GM19452 (cell line): ENCODE results near the gene ACIN1.

Experiments used
- ATAC-seq: cut with Tn5 transposase; IDR thresholded peaks from one replicate; pipeline ENCODE4 v1.9.1; 2021; ENCODE audit not compliant: unreplicated experiment

ACIN1 gene, protein sequence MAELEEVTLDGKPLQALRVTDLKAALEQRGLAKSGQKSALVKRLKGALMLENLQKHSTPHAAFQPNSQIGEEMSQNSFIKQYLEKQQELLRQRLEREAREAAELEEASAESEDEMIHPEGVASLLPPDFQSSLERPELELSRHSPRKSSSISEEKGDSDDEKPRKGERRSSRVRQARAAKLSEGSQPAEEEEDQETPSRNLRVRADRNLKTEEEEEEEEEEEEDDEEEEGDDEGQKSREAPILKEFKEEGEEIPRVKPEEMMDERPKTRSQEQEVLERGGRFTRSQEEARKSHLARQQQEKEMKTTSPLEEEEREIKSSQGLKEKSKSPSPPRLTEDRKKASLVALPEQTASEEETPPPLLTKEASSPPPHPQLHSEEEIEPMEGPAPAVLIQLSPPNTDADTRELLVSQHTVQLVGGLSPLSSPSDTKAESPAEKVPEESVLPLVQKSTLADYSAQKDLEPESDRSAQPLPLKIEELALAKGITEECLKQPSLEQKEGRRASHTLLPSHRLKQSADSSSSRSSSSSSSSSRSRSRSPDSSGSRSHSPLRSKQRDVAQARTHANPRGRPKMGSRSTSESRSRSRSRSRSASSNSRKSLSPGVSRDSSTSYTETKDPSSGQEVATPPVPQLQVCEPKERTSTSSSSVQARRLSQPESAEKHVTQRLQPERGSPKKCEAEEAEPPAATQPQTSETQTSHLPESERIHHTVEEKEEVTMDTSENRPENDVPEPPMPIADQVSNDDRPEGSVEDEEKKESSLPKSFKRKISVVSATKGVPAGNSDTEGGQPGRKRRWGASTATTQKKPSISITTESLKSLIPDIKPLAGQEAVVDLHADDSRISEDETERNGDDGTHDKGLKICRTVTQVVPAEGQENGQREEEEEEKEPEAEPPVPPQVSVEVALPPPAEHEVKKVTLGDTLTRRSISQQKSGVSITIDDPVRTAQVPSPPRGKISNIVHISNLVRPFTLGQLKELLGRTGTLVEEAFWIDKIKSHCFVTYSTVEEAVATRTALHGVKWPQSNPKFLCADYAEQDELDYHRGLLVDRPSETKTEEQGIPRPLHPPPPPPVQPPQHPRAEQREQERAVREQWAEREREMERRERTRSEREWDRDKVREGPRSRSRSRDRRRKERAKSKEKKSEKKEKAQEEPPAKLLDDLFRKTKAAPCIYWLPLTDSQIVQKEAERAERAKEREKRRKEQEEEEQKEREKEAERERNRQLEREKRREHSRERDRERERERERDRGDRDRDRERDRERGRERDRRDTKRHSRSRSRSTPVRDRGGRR

DNA sequence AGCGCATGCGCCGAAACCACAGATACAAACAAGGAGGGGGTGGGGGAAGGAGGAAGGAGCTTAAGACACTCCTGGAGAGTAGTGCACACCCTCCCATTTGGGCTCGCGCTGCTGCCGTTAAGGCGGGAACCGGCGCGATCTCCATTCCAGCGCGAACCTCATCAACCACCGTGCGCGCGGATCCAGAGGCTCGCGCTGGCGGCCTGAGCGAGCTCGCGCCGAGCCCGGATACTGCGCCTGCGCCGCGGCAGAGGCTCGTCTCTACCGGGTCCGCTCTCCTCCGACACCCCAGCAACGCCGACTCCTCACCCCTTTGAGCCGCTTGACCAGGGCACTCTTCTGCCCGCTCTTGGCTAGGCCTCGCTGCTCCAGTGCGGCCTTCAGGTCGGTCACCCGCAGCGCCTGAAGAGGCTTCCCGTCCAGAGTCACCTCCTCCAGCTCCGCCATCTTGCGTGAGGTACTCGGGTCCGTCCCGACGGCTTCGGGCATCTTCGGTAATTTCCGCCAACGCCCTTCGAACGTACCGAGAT lies at the start of gene ACIN1:
Gene ACIN1, minus strand, starts transcription at position 471 of the 530 bp plus-strand sequence. Its CDS starts 24 bp downstream, at position 447.
- ATAC-seq = peak; percentile 37

DNA sequence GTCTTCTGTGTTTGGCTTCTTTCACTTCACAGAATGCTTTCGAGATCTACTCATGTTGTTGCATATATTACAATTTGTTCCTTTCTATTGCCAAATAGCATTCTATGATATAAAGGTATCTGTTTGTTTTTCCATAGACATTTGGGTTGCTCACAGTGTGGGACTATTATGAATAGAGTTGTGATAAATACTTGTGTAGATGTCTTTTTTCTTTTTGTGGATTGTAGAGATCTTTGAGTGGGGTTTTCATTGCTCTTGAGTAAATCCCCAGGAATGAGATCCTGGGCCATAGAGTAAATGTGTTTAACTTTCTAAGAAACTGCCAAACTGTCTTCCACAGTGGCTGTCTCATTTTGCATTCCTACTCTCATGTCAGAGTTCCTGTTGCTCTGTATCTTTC lies 49.0 kb upstream of the ACIN1 start:
- no peak for ATAC-seq

GRCh38 chr14:23142826-23143225 lies 47.9 kb upstream of the ACIN1 start:
- no peak for ATAC-seq

- no peak for ATAC-seq
These were observed 46.9 kb upstream of the ACIN1 start for GRCh38 chr14:23141706-23142444.

- no peak for ATAC-seq
These were observed 45.4 kb upstream of the ACIN1 start for GRCh38 chr14:23140371-23140770.

- ATAC-seq = no peak
These were observed 44.9 kb upstream of the ACIN1 start for GRCh38 chr14:23139874-23140273.

DNA sequence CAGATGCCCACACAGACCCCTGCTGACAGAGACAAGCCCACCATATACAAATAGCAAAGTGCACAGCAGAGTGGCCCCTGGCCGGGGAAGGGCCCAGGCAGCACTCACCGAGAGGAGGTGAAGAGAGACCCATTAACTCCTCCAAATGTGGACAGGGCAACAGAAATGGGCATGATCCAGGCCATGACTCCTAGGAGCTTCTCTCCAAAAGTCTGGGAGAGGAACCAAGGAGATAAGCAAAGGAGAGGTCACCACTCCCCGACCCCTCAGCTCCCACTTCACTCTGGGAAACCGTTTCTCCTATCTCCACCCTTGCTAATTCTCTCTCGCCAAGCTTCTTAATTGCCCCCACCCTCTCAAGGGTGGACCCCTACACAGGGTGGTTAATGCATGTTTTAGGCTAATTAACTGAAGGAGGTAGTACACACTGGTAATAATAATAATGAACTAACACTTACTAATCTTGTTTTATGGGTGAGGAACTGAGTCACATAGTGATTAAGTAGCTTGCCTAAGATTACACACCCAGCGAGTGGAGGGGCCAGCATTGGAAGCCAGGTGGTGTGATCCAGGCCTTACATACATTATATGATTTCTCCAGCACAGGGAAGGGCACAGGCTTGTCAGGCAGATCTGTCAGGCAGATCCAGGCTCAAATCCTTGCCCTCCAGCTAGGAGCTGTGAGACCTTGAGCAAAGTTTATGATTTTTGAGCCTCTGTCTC lies 43.0 kb upstream of the ACIN1 start:
- no peak for ATAC-seq

DNA sequence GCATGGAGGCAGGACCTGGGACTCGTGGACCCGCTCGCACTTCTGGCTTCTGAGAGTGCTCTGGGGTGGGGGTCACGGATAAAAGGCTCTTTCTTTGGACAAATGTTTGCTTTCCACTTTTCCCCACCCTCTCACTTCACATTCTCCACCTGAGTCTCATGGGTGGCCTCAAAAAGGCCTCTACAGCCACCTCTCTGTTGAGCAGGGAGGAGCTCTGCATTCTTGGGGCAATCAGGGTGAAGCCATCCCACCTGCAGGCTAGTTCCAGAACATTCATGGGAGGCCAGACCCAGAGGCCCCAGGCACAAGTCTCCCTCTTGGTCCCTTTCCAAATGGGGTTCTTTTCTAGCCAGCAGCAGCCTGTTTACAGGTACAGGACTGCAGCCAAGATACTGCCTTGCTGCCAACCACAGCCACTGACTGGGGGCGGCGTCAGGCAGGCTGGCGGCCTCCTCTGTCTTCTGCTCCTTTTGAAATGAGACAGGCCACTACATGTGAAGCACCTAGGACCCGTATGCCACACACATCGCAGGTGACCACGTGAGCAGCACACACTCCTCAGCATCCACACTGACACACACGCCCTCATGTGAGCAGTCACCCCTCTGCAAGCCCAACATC lies 42.4 kb upstream of the ACIN1 start:
- no peak for ATAC-seq

DNA sequence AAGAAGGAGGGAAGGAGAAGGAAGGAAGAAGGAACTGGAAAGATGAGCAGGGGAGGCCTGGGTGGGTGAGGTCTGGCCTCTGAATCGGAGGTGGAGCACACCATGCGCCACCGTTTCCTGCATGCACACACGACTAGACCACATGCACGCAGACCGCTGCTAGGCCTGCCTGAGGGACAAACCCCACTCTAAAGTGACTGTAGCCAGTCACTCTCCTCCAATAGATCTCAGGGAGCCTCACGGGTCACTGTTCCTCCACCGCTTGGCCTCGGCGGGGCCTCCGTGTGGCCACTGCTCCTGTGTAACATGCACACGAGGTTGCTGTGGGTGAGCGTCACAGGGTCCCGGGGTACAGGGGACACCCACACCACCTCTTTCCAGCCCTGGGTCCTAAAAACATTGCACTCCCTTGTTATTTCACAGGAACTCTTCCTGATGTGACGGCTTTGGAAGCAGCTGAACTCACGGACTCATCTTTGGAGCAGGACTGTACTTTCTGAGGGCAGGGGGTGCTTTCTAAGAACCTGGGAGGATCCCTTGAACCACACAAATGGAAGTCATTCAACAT lies 41.7 kb upstream of the ACIN1 start:
- ATAC-seq = no peak

GRCh38 chr14:23132970-23133369 lies 38.0 kb upstream of the ACIN1 start:
- ATAC-seq = no peak

GRCh38 chr14:23131482-23131881 lies 36.5 kb upstream of the ACIN1 start:
- ATAC-seq = no peak

DNA sequence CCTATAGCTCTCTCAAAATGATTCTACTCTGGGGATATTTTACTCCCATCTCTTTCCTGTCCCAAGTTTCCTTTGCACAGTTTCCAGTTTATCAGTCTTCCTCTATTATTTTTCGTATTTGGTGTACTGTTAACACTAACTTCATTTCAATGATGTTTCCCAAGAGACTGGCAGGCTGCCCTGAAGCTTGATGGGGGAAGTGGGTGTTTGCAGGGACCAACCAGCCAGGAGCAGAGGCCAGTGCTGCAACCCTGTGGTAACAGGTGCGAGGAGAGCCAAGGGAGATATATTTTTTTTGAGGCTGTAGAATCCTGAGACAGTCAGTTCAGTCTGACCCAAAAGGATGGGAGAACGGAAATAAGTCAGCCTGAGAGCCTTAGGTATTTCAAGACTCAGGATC lies 35.9 kb upstream of the ACIN1 start:
- no peak for ATAC-seq

DNA sequence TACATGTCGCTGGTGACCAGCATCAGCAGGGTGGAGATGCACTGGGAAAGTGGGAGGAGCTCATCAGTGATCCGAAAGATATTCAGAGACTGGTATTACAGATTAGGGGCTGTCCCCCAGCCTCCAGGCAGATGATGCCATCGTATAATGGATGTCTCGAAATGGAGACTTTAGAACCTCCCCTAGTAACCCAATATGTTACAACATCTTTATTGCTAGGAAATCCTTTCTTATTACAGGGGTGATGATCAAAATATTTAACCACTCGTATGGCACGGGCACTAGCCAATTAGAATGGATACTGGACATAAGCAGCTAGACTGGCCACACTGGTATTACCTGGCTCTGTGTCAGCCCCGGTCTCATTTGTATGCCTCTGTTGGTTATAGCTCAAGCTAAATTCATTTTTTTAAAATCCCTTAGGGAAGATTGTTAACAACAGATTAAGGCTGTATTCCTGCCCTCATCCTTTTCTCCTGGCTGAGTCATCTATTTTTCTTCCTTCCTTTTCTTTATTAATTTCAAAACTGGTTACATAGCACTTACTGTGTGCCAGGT lies 34.9 kb upstream of the ACIN1 start:
- no peak for ATAC-seq

GRCh38 chr14:23128969-23129758 lies 34.2 kb upstream of the ACIN1 start:
- no peak for ATAC-seq

- ATAC-seq = no peak
These were observed 32.9 kb upstream of the ACIN1 start for GRCh38 chr14:23127861-23128260.

GRCh38 chr14:23126548-23127278 lies 31.8 kb upstream of the ACIN1 start:
- no peak for ATAC-seq

DNA sequence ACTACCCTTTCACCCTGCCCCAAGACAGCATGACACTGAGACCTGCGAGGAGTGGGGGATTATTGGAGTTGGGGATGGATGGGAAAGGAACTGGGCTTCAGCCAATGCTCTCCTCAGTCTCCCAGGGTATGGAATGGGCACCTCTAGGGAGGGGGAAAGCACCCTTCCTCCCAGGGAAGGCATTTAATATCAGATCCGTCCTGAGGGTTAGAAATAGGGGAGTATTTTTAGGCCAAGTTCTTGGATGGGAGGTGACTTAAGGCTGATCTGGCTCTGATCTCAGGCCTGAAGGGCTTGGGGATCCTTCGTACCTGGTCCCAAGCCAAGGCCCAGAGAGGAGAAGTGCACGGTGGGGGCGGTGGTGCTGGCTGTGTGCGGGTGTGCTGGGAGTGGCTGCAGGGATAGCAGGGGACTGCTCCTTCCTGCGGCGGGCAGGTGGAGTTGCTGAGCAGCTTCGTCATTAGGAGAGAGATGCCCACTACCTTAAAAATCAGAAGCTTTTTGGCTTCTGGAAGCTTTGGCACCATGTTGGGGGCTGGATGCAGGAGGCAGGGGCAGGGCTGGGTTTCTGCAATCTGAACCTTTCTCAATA lies 31.1 kb upstream of the ACIN1 start:
- no peak for ATAC-seq
